ENCODE data around the gene MAMDC2.

The MAMDC2 gene

GRCh38 chr9:70130266-70130665, 86.6 kb downstream of the MAMDC2 start:
- H3K4me3 ChIP-seq (ENCODE audit: low read depth, low read length), result no peak overlapping the region
- TF ChIP-seq CTCF (IDR thresholded peaks at IDR 0.05; ENCODE audit: low read depth, low read length) (no peak), MYC (IDR thresholded peaks at IDR 0.05; ENCODE audit: low read depth, low read length) (no peak), POLR2A (IDR thresholded peaks at IDR 0.05; ENCODE audit: extremely low read depth, insufficient read length) (no peak), MAX (IDR thresholded peaks at IDR 0.05; ENCODE audit: low read depth, low read length) (no peak)
- peak; percentile 4 for DNase-seq (ENCODE audit: low read depth)

GRCh38 chr9:70131296-70131695, 87.6 kb downstream of the MAMDC2 start:
- no peak overlapping the region for H3K4me3 ChIP-seq (ENCODE audit: low read depth, low read length)
- TF ChIP-seq MAX (IDR thresholded peaks at IDR 0.05; ENCODE audit: low read depth, low read length), result no peak
- TF ChIP-seq MYC (IDR thresholded peaks at IDR 0.05; ENCODE audit: low read depth, low read length), result no peak
- no peak for TF ChIP-seq CTCF (IDR thresholded peaks at IDR 0.05; ENCODE audit: low read depth, low read length)
- no peak for TF ChIP-seq POLR2A (IDR thresholded peaks at IDR 0.05; ENCODE audit: extremely low read depth, insufficient read length)
- DNase-seq (ENCODE audit: low read depth), result no peak

- H3K4me3 ChIP-seq (ENCODE audit: low read depth, low read length), result no peak overlapping the region
- no peak for DNase-seq (ENCODE audit: low read depth)
- TF ChIP-seq MAX (IDR thresholded peaks at IDR 0.05; ENCODE audit: low read depth, low read length), result no peak
- TF ChIP-seq MYC (IDR thresholded peaks at IDR 0.05; ENCODE audit: low read depth, low read length), result no peak
- no peak for TF ChIP-seq POLR2A (IDR thresholded peaks at IDR 0.05; ENCODE audit: extremely low read depth, insufficient read length)
- TF ChIP-seq CTCF (IDR thresholded peaks at IDR 0.05; ENCODE audit: low read depth, low read length), result no peak
These were observed 89.9 kb downstream of the MAMDC2 start for GRCh38 chr9:70133253-70134208.

- no peak for TF ChIP-seq CTCF (IDR thresholded peaks at IDR 0.05; ENCODE audit: low read depth, low read length)
- TF ChIP-seq MAX (IDR thresholded peaks at IDR 0.05; ENCODE audit: low read depth, low read length), result no peak
- no peak for TF ChIP-seq POLR2A (IDR thresholded peaks at IDR 0.05; ENCODE audit: extremely low read depth, insufficient read length)
- no peak for TF ChIP-seq MYC (IDR thresholded peaks at IDR 0.05; ENCODE audit: low read depth, low read length)
- no peak for DNase-seq (ENCODE audit: low read depth)
- H3K4me3 ChIP-seq (ENCODE audit: low read depth, low read length), result no peak overlapping the region
These were observed 90.7 kb downstream of the MAMDC2 start for GRCh38 chr9:70134360-70134759.

GRCh38 chr9:70135176-70135575, 91.5 kb downstream of the MAMDC2 start:
- TF ChIP-seq CTCF (IDR thresholded peaks at IDR 0.05; ENCODE audit: low read depth, low read length), result no peak
- no peak for TF ChIP-seq POLR2A (IDR thresholded peaks at IDR 0.05; ENCODE audit: extremely low read depth, insufficient read length)
- no peak for TF ChIP-seq MYC (IDR thresholded peaks at IDR 0.05; ENCODE audit: low read depth, low read length)
- no peak for TF ChIP-seq MAX (IDR thresholded peaks at IDR 0.05; ENCODE audit: low read depth, low read length)
- H3K4me3 ChIP-seq (ENCODE audit: low read depth, low read length), result no peak overlapping the region
- no peak for DNase-seq (ENCODE audit: low read depth)

Measured in NB4 (cell line).